Lung (tissue), 12 donors: ENCODE measurements around the gene EIF3F. TPM values are rescaled to one million over a fixed set of nuclear protein-coding genes. Genes with fewer than 3 reads are reported as not detected.
A peak's percentile ranks its signal among the peaks of the same experiment; 100 is the strongest.

ENCODE experiments used
- ATAC-seq: fragments of 200-7000 bp; cut with Tn5 transposase; one replicate; pipeline ENCODE4 v1.9.1; 2020; ENCODE audit warnings: moderate number of reproducible peaks; ENCODE audit not compliant: insufficient read depth, low FRiP score
- DNase-seq, 3 donors: peaks; one replicate each; pipeline ENCODE4 v3.0.0-alpha.2; 2013 to 2017
- H3K27ac ChIP-seq, 2 donors: one replicate each; pipeline ENCODE4 v1.5.1; 2013; ENCODE audit warnings: mild to moderate bottlenecking in 2 of 2, moderate library complexity in 2 of 2, control low read depth in 1 of 2, inconsistent platforms in 1 of 2, low read depth in 1 of 2, low read length in 1 of 2
- H3K27me3 ChIP-seq, 3 donors: one replicate each; pipeline ENCODE4 v1.5.1; 2013; ENCODE audit warnings: low read length in 2 of 3; ENCODE audit not compliant: control insufficient read depth in 3 of 3, insufficient read depth in 3 of 3
- H3K36me3 ChIP-seq, 4 donors: one replicate each; pipeline ENCODE4 v1.5.1; 2013; ENCODE audit warnings: low read length in 4 of 4, mild to moderate bottlenecking in 1 of 4, moderate library complexity in 1 of 4; ENCODE audit not compliant: control insufficient read depth in 4 of 4, insufficient read depth in 4 of 4
- H3K4me1 ChIP-seq, 5 donors: one replicate each; pipeline ENCODE4 v1.5.1; 2013; ENCODE audit warnings: low read length in 5 of 5, mild to moderate bottlenecking in 2 of 5, moderate library complexity in 1 of 5; ENCODE audit not compliant: control insufficient read depth in 5 of 5, insufficient read depth in 5 of 5
- H3K4me3 ChIP-seq: one replicate; pipeline ENCODE4 v1.5.1; 2013; ENCODE audit warnings: mild to moderate bottlenecking, control low read depth, moderate library complexity
- H3K9ac ChIP-seq, 2 donors: one replicate each; pipeline ENCODE4 v1.5.1; 2013; ENCODE audit warnings: low read length in 2 of 2, control low read depth in 1 of 2; ENCODE audit not compliant: insufficient read depth in 1 of 2
- H3K9me3 ChIP-seq, 4 donors: one replicate each; pipeline ENCODE4 v1.5.1; 2013; ENCODE audit warnings: low read length in 3 of 4, mild to moderate bottlenecking in 1 of 4, moderate library complexity in 1 of 4; ENCODE audit not compliant: control insufficient read depth in 4 of 4, insufficient read depth in 3 of 4
- CTCF ChIP-seq: IDR thresholded peaks from 2 replicates; pipeline ENCODE4 v1.5.1; 2012; ENCODE audit warnings: mild to moderate bottlenecking; ENCODE audit errors: control extremely low read depth, extremely low read depth
- WGBS, 2 donors: extraction: QIAGEN DNeasy Blood & Tissue Kit; methylation state at CpG; one replicate each; pipeline ENCODE4 v1.1.7; 2013; 5-methylcytosine and 5-hydroxymethylcytosine counted together
- polyA plus RNA-seq, 2 donors: library from polyadenylated mRNA; stranded (reverse); fragments of 200-250 nt; gene quantifications; one replicate each; pipeline ENCODE4 v1.2.1, GENCODE V29; 2013
- total RNA-seq, 2 donors: library from RNA; depleted of rRNA in 1 of 2; stranded (reverse); fragments of >200 nt in 1 of 2; gene quantifications; one replicate each; pipeline ENCODE4 v1.2.1, GENCODE V29; 2014 to 2021
- donor health status: control.
- donor health status: control.
- donor health status: Bipolar disorder and iron deficiency.
- donor health status: healthy.
- donor health status: DM: yes; HTN: yes; CAD: no.

EIF3F gene
- total and polyA plus RNA-seq, 4 donors = 166 to 471 (median 234) TPM

DNA sequence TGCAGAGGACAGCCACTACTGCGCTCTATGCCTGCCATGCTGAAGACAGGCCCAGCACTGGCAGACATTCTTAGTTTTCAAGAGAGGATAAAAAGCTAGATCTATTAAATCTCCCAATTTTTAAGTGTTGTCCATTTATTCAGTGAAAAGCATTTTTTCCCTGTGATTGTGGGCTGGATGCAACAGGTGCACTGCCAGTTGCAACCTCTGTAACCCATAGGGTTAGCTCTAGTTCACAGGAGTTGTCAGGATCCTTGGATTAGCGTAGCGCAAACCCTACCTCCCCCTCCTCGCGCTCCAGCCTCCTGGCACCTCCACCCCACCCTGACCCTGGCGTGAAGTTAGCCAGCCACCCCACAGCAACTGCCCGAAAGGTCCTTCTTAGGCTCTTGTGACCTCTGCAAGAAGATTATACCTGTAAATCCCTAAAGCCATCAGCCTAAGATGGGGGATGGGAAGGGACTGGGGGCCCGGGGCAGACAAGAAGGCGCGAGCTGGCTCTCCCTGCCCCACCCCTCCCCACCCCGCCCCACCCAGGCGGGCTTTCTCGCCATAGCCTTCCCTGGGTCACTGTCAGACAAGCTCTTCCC lies 30.9 kb downstream of the EIF3F start:
- TF ChIP-seq CTCF = no peak
- H3K9ac ChIP-seq = no peak overlapping the region
- ATAC-seq (no peak), DNase-seq (no peak)
- H3K27me3 ChIP-seq = peaks cover 0 to 38% (median 15%) of the 10 kb centered on the region in 3 donors
- WGBS, 2 donors = 46 to 51% methylated on average over 11 to 13 of the region's 13 CpGs
- no peaks in the 10 kb centered on the region for H3K9me3 ChIP-seq
- H3K4me3 ChIP-seq = no peak overlapping the region
- peaks cover 0 to 11% (median 0%) of the 10 kb centered on the region in 5 donors for H3K4me1 ChIP-seq
- no peaks in the 10 kb centered on the region for H3K36me3 ChIP-seq
- no peak overlapping the region for H3K27ac ChIP-seq

GRCh38 chr11:8018484-8019313 lies 31.6 kb downstream of the EIF3F start:
- Histone ChIP-seq H3K9ac (peak overlapping the region; percentile 25 to 49), H3K4me1 (peaks cover 0 to 11% (median 2%) of the 10 kb centered on the region in 5 donors), H3K4me3 (peak overlapping the region; percentile 25), H3K27me3 (peaks cover 0 to 38% (median 15%) of the 10 kb centered on the region in 3 donors), H3K36me3 (no peaks in the 10 kb centered on the region), H3K27ac (peak overlapping the region in 1 of 2 donors; percentile 85), H3K9me3 (no peaks in the 10 kb centered on the region)
- no peak for TF ChIP-seq CTCF
- WGBS, 2 donors = 2% methylated on average over 61 to 62 of the region's 62 CpGs
- DNase-seq (peak; percentile 76 to 85 (median 85)), ATAC-seq (peak; percentile 75)

GRCh38 chr11:8019314-8020243 lies 32.4 kb downstream of the EIF3F start:
- peak overlapping the region; percentile 29 for H3K4me3 ChIP-seq
- peak overlapping the region in 1 of 2 donors; percentile 85 for H3K27ac ChIP-seq
- no peaks in the 10 kb centered on the region for H3K9me3 ChIP-seq
- DNase-seq (peak; percentile 15 to 37 (median 34)), ATAC-seq (no peak)
- H3K27me3 ChIP-seq = peaks cover 0 to 36% (median 15%) of the 10 kb centered on the region in 3 donors
- TF ChIP-seq CTCF = no peak
- peaks cover 0 to 11% (median 3%) of the 10 kb centered on the region in 5 donors for H3K4me1 ChIP-seq
- H3K9ac ChIP-seq = peak overlapping the region in 1 of 2 donors; percentile 11
- WGBS, 2 donors = 0 to 2% methylated on average over 66 to 84 of the region's 84 CpGs
- H3K36me3 ChIP-seq = no peaks in the 10 kb centered on the region
